ENCODE data around the gene TMPRSS4. TPM values are rescaled to one million over a fixed set of nuclear protein-coding genes. Genes with fewer than 3 reads are reported as not detected.

Gene TMPRSS4
- total and polyA plus RNA-seq, 2 experiments from 2014 or later = not detected

DNA sequence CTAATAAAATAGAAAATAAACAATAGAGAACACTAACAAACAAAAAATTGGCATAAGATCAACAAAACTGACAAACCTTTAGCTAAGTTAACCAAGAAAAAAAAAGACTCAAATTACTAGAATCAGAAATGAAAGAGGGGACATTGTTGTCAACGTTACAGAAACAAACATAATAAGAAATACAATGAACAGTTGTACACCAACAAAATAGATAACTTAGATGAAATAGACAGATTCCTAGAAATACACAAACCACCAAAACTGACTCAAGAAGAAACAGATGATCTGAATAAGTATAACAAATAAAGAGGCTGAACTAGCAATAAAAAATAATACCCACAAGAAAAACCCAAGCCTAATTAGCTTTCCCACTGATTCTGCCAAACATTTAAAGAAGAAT lies 34.7 kb upstream of the TMPRSS4 start:
- no peaks in the 10 kb centered on the region for H3K9me2 ChIP-seq (ENCODE audit: insufficient read depth)
- H2AFZ ChIP-seq = no peak overlapping the region
- no peak overlapping the region for H3K4me2 ChIP-seq (ENCODE audit: unreplicated experiment)
- H3K79me2 ChIP-seq (ENCODE audit: insufficient read depth) = no peaks in the 10 kb centered on the region
- in situ Hi-C loops (cut with MboI) = no loop called here
- no peak overlapping the region for H3K9ac ChIP-seq
- H3K4me3 ChIP-seq = no peak overlapping the region
- peaks cover 15% of the 10 kb centered on the region for H3K27me3 ChIP-seq (replicated peaks; ENCODE audit: insufficient read depth)
- TF ChIP-seq EZH2 (IDR thresholded peaks at IDR 0.05; ENCODE audit: insufficient read depth, poor library complexity, severe bottlenecking) (no peak), EZH2phosphoT487 (IDR thresholded peaks at IDR 0.05; ENCODE audit: insufficient read depth, low read depth) (no peak)
- H3F3A ChIP-seq (ENCODE audit: insufficient read depth) = no peaks in the 10 kb centered on the region
- WGBS, 2 experiments (ENCODE audit: low coverage in 1 of 2, low lambda C conversion rate in 2 of 2, missing lambda C conversion rate in 2 of 2) = 11 to 38% methylated on average over 1 of the region's 1 CpG
- DNase-seq = no peak
- no peaks in the 10 kb centered on the region for H3K9me3 ChIP-seq (ENCODE audit: low read depth)
- no peak overlapping the region for H3K27ac ChIP-seq
- H3K4me1 ChIP-seq (ENCODE audit: insufficient read depth) = no peaks in the 10 kb centered on the region
- no peaks in the 10 kb centered on the region for H4K20me1 ChIP-seq (ENCODE audit: insufficient read depth)
- no peaks in the 10 kb centered on the region for H3K36me3 ChIP-seq (ENCODE audit: low read depth)

DNA sequence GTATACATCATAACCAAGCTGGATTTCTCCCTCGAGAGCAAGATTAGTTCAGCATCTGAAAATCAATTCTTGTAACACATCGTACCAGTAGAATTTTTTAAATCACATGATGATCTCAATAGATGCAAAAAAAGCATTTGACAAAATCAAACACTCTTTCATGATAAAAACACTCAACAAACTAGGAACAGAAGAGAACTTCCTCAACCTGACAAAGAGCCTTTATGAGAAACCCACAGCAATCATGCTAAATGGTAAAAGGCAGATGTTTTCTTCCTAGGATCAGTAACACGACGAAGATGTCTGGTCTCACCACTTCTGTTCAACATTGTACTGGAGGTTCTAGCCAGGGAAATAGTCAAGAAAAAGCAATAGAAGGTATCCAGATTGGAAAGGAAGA lies 34.1 kb upstream of the TMPRSS4 start:
- in situ Hi-C loops (cut with MboI) = no loop called here
- H3F3A ChIP-seq (ENCODE audit: insufficient read depth) = no peaks in the 10 kb centered on the region
- TF ChIP-seq EZH2phosphoT487 (IDR thresholded peaks at IDR 0.05; ENCODE audit: insufficient read depth, low read depth) (no peak), EZH2 (IDR thresholded peaks at IDR 0.05; ENCODE audit: insufficient read depth, poor library complexity, severe bottlenecking) (no peak)
- no peaks in the 10 kb centered on the region for H3K79me2 ChIP-seq (ENCODE audit: insufficient read depth)
- no peak overlapping the region for H3K9ac ChIP-seq
- no peaks in the 10 kb centered on the region for H3K9me2 ChIP-seq (ENCODE audit: insufficient read depth)
- peaks cover 18% of the 10 kb centered on the region for H3K27me3 ChIP-seq (replicated peaks; ENCODE audit: insufficient read depth)
- no peaks in the 10 kb centered on the region for H3K36me3 ChIP-seq (ENCODE audit: low read depth)
- no peaks in the 10 kb centered on the region for H4K20me1 ChIP-seq (ENCODE audit: insufficient read depth)
- H3K4me1 ChIP-seq (ENCODE audit: insufficient read depth) = no peaks in the 10 kb centered on the region
- H3K9me3 ChIP-seq (ENCODE audit: low read depth) = no peaks in the 10 kb centered on the region
- H3K27ac ChIP-seq = no peak overlapping the region
- WGBS, 2 experiments (ENCODE audit: low coverage in 1 of 2, low lambda C conversion rate in 2 of 2, missing lambda C conversion rate in 2 of 2) = 8 to 12% methylated on average over 4 of the region's 4 CpGs
- no peak for DNase-seq
- no peak overlapping the region for H3K4me3 ChIP-seq
- H2AFZ ChIP-seq = no peak overlapping the region
- H3K4me2 ChIP-seq (ENCODE audit: unreplicated experiment) = no peak overlapping the region

DNA sequence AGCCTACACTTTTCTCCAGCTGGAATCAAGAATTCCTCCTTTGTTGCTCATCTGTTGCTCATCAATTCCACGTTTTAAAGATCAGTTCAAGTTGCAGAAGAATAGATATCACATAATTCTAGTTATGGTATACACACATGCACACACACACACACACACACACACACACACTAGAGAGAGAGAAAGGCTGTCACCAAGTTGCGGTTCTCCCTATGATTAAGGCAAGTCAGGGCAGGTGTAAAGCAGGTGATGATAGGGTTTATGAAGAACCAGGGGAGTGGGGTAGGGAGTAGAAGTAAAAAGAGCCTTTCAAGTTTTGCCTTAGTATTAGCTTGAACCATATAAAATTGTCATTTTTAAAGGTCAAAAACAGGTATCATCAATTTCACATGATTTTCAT lies 31.7 kb upstream of the TMPRSS4 start:
- Histone ChIP-seq H3K9ac (no peak overlapping the region), H3K79me2 (ENCODE audit: insufficient read depth) (no peaks in the 10 kb centered on the region), H3K27ac (no peak overlapping the region), H3K9me2 (ENCODE audit: insufficient read depth) (no peaks in the 10 kb centered on the region), H3K4me3 (no peak overlapping the region), H3K9me3 (ENCODE audit: low read depth) (no peaks in the 10 kb centered on the region), H3K4me2 (ENCODE audit: unreplicated experiment) (no peak overlapping the region), H2AFZ (no peak overlapping the region), H4K20me1 (ENCODE audit: insufficient read depth) (no peaks in the 10 kb centered on the region), H3K36me3 (ENCODE audit: low read depth) (no peaks in the 10 kb centered on the region), H3K27me3 (replicated peaks; ENCODE audit: insufficient read depth) (peaks cover 18% of the 10 kb centered on the region), H3K4me1 (ENCODE audit: insufficient read depth) (no peaks in the 10 kb centered on the region), H3F3A (ENCODE audit: insufficient read depth) (no peaks in the 10 kb centered on the region)
- in situ Hi-C loops (cut with MboI) = no loop called here
- TF ChIP-seq EZH2phosphoT487 (IDR thresholded peaks at IDR 0.05; ENCODE audit: insufficient read depth, low read depth) (no peak), EZH2 (IDR thresholded peaks at IDR 0.05; ENCODE audit: insufficient read depth, poor library complexity, severe bottlenecking) (no peak)
- no peak for DNase-seq
- WGBS, 2 experiments (ENCODE audit: low coverage in 1 of 2, low lambda C conversion rate in 2 of 2, missing lambda C conversion rate in 2 of 2) = 13 to 18% methylated on average over 2 of the region's 2 CpGs

- H3K9ac ChIP-seq = no peak overlapping the region
- in situ Hi-C loops (cut with MboI) = no loop called here
- TF ChIP-seq EZH2phosphoT487 (IDR thresholded peaks at IDR 0.05; ENCODE audit: insufficient read depth, low read depth) (no peak), EZH2 (IDR thresholded peaks at IDR 0.05; ENCODE audit: insufficient read depth, poor library complexity, severe bottlenecking) (no peak)
Observed at GRCh38 chr11:118046051-118046963, 30.6 kb upstream of the TMPRSS4 start.

More at GRCh38 chr11:118046051-118046963, 30.6 kb upstream of the TMPRSS4 start:
- Histone ChIP-seq H4K20me1 (ENCODE audit: insufficient read depth) (no peaks in the 10 kb centered on the region), H3F3A (ENCODE audit: insufficient read depth) (no peaks in the 10 kb centered on the region), H3K9me3 (ENCODE audit: low read depth) (no peaks in the 10 kb centered on the region), H3K4me2 (ENCODE audit: unreplicated experiment) (no peak overlapping the region), H3K36me3 (ENCODE audit: low read depth) (no peaks in the 10 kb centered on the region), H3K27me3 (replicated peaks; ENCODE audit: insufficient read depth) (peaks cover 18% of the 10 kb centered on the region), H3K79me2 (ENCODE audit: insufficient read depth) (no peaks in the 10 kb centered on the region), H2AFZ (no peak overlapping the region), H3K4me1 (ENCODE audit: insufficient read depth) (no peaks in the 10 kb centered on the region), H3K9me2 (ENCODE audit: insufficient read depth) (no peaks in the 10 kb centered on the region), H3K27ac (no peak overlapping the region), H3K4me3 (no peak overlapping the region)
- WGBS, 2 experiments (ENCODE audit: low coverage in 1 of 2, low lambda C conversion rate in 2 of 2, missing lambda C conversion rate in 2 of 2) = 21% methylated on average over 5 of the region's 5 CpGs
- DNase-seq = no peak
